GM19240 (cell line): ENCODE measurements around the gene KAT6B.
"Not testable (repeated sequence)": the region's sequence is repeated elsewhere in the genome, so short reads cannot be mapped to it uniquely, and the experiment has no call there.

Experiments
- DNase-seq: peaks from one replicate; pipeline ENCODE4 v3.0.0; 2011; ENCODE audit warnings: low spot score; ENCODE audit not compliant: insufficient read length

KAT6B gene

GRCh38 chr10:74826142-74827044 lies at the start of gene KAT6B:
KAT6B (plus strand) TSS chr10:74826600; CDS start chr10:74842858, 16,258 bp downstream.
- DNase-seq: peak; percentile 86

- no peak for DNase-seq
Observed at GRCh38 chr10:74778436-74779094, 47.8 kb upstream of the KAT6B start.

DNA sequence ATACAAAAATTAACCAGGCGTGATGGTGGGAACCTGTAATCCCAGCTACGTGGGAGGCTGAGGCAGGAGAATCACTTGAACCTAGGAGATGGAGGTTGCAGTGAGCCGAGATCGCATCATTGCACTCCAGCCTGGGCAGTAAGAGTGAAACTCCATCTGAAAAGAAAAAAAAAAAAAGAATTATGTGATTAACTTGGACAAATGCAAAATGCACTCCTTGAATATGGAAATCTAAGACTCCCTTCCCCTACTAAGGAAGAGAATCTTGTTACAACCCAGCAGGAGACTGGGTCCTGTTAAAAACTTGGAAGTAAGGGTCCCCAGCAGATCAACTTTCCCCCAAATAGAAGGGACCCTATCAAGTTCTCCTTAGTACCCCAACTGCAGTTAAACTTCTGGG lies 44.5 kb upstream of the KAT6B start:
- DNase-seq: not testable (repeated sequence)

GRCh38 chr10:74784462-74784861 lies 41.9 kb upstream of the KAT6B start:
- no peak for DNase-seq

- DNase-seq: no peak
Observed at GRCh38 chr10:74786126-74786525, 40.3 kb upstream of the KAT6B start.

DNA sequence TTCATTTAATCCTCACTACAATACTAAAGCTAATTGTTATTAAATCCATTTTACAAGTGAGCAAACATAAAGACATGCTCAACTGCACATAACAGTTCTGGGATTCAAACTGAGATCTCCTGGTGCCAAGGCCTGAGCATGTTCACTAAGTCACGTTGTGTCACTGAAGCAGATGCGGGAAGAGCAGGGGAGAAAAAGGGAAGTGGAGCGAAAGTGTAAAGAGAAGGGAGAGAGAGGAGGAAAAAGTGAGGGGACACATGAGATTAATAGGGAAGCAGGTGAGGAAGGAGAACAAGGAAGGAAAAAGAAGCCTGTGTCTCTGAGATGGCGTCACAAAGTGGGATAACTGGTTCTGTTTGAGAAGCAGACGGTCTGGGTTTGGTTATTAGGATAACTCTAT lies 38.9 kb upstream of the KAT6B start:
- no peak for DNase-seq

GRCh38 chr10:74791979-74792378 lies 34.4 kb upstream of the KAT6B start:
- not testable (repeated sequence) for DNase-seq

DNA sequence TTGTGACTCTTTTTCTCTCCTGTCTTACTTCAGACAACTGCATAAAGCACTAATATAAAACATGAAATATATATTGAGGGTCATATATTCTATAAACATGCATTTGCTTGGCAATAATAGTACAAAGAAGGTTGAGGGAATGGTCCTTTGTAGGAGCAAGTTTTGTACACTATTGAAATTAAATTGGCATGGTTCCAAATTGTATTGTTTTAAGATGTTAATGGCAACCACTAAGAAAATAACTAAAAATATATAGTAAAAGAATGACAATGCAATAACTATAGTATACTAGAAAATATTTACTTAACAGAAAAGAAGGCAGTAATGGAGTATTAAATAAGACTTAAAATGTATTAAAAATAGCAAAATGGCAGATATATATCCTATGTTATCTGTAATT lies 33.7 kb upstream of the KAT6B start:
- no peak for DNase-seq

- DNase-seq: not testable (repeated sequence)
Observed at GRCh38 chr10:74793240-74793639, 33.2 kb upstream of the KAT6B start.

- DNase-seq: no peak
Observed at GRCh38 chr10:74794531-74794930, 31.9 kb upstream of the KAT6B start.

- no peak for DNase-seq
Observed at GRCh38 chr10:74797550-74797949, 28.9 kb upstream of the KAT6B start.

GRCh38 chr10:74799721-74800221 lies 26.6 kb upstream of the KAT6B start:
- no peak for DNase-seq

- no peak for DNase-seq
Observed at GRCh38 chr10:74801447-74801846, 25.0 kb upstream of the KAT6B start.

DNA sequence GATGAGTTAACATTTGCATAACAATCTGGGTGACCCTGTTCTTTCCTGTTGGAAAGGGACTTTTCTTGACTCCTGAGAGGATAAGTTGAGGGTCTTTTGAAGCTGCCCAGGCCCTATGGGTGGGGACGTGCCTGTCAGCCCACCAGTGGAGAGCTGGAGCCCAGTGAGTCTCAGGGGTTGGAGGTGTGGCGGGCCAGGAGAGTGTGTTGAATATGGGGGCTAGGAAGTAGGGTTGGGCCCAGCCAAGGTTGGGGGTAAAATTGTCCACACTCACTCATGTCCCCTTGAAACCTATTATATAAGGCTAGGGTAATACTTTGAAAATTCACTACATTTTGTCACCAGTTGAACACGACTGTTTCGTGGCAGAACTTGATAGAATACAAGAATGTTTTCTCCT lies 17.9 kb upstream of the KAT6B start:
- DNase-seq: no peak

- no peak for DNase-seq
Observed at GRCh38 chr10:74810087-74810486, 16.3 kb upstream of the KAT6B start.

DNA sequence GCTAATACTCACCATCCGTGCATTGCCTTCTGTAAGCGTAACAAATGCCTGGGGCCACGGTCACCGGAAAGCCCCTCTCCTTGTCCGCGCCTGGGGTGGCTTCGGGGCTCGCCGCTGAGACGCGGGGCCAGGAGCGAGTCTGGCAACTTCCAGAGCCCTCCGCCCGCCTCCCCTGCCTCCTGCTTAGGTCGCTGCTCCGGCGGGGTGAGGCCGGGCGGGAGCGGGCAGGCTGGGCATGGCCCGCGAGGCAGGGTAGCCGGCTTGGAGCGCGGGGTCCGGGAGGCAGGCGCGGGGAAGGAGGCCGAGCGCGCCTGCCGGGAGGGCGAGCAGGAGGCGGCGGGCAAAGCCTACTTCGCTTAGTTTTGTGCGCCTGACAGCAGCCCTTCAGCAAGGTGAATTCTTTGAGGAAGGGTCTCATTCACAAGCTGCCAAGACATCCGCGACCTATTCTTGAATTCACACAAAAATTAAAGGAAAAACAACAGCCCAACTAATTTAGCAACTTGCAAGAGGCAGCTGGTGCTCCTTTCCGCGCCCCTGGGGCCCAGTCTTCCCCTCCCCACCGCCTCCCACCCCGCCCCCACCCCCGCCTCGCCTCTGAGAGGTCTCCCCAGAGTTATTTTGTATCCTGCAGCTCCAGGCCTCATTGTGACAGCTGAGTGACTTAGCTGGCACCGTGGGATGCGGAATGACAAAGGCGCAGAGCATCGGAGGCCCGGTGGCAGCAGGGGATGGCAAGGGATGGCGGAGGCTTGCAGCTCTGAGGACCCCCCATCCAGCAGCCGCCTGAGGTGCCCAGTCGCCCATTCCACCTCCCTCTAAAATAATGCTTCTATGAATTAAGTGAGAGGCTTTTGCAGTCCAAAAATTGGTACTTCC lies 12.8 kb upstream of the KAT6B start:
- DNase-seq: no peak

DNA sequence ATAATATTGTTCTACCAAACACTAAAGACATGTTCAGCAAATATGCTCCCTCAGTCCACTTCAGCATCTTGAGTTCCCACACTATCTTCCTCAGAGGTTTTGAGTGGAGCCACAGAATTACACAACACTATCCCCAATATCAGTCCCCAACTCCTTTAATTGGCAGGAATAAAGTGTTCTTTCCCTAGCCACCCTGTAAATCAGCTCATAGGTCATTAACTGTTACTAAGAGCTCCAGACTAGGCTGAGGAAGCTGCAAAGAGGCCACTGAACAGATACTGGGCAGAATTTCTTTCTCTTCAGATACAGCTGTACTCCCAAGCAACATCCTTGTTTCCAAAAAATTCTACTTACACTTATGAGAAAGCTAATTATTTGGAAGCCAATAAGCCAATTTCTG lies 11.6 kb upstream of the KAT6B start:
- no peak for DNase-seq

GRCh38 chr10:74816824-74817498 lies 9.4 kb upstream of the KAT6B start:
- DNase-seq: no peak

- DNase-seq: no peak
Observed at GRCh38 chr10:74821501-74821900, 4.9 kb upstream of the KAT6B start.

DNA sequence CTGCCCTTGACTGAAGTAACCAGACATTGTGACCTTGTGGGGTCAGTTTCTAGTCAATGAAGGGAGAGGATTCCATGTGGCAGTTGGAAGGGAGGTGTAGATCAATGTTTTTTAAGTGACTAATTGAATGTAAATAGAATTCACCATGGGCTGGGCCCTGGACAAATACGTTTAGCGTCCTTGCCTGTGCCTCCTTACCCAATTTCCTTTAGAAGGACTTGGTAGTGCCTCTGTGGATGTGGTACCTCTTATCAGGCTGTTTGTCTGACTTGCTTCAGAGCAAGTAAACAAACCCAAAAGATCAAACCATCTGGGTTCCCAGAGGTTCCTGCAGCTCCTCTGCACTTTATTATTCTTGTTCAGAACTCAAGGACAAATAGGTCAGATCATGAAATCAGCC lies 4.3 kb upstream of the KAT6B start:
- DNase-seq: no peak

DNA sequence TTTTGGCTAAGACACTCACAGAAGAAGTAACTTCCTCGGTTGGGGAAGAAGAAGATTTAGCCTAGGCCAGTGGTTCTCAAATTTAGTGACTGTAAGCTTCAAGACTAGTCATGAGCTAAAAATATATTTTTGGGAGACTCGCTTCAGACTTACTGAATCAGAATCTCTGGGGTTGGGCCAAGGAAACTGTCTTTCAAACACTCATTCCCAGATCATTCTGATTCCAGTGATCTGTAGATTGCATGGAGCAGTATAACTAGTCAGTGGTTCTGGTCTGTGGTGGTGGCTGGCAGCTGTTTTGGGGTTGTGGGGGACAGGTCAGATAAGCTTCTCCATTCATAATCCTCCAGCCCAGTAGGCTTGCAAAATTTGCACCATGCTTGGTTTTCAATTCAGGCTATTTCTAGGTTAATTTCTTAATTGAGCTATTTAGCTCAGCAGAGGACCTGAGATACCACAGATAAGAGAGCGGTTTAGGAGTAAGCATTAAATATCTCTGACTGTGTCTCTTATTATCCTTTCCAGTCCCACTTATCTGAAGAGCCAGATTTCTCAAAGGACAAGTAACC lies 3.8 kb upstream of the KAT6B start:
- no peak for DNase-seq
